ENCODE measurements around the gene MRPS10. TPM values are rescaled to one million over a fixed set of nuclear protein-coding genes. Genes with fewer than 3 reads are reported as not detected.
"Not testable (repeated sequence)": the region's sequence is repeated elsewhere in the genome, so short reads cannot be mapped to it uniquely, and the experiment has no call there.

Gene MRPS10
- total and polyA plus RNA-seq, 2 donors (not counting 3 experiments of a cell fraction or from before 2014, with no cell fraction given), result 23.2 to 37.7 TPM

- Histone ChIP-seq H3K9me3 (replicated peaks; ENCODE audit: control insufficient read depth, insufficient read depth, low read length) (no peaks in the 10 kb centered on the region), H3K79me2 (ENCODE audit: control insufficient read depth, insufficient read depth, low read length) (no peaks in the 10 kb centered on the region), H3K9ac (replicated peaks; ENCODE audit: extremely low read depth, insufficient read depth, low read length) (no peak overlapping the region), H3K27ac (ENCODE audit: insufficient read depth, low read depth, low read length) (no peak overlapping the region), H3K36me3 (ENCODE audit: control insufficient read depth in 2 of 2, extremely low read depth in 1 of 2, insufficient read depth in 2 of 2, low read length in 2 of 2) (no peaks in the 10 kb centered on the region), H2AFZ (ENCODE audit: low read depth, low read length) (no peak overlapping the region), H3K9me1 (replicated peaks; ENCODE audit: control insufficient read depth, extremely low read depth, insufficient read depth, low read length) (no peaks in the 10 kb centered on the region), H3K4me2 (ENCODE audit: insufficient read depth, low read length) (no peak overlapping the region), H3K27me3 (ENCODE audit: control insufficient read depth in 2 of 2, insufficient read depth in 2 of 2, low read length in 2 of 2) (no peaks in the 10 kb centered on the region), H4K20me1 (replicated peaks; ENCODE audit: control insufficient read depth, extremely low read depth, insufficient read depth, low read length) (no peaks in the 10 kb centered on the region), H3K4me1 (ENCODE audit: control insufficient read depth, extremely low read depth, insufficient read depth, low read length) (no peaks in the 10 kb centered on the region), H3K4me3 (replicated peaks in 1 of 3; ENCODE audit: insufficient read depth in 1 of 3, low read depth in 1 of 3, low read length in 3 of 3) (no peak overlapping the region)
- TF ChIP-seq, protein P1, sequence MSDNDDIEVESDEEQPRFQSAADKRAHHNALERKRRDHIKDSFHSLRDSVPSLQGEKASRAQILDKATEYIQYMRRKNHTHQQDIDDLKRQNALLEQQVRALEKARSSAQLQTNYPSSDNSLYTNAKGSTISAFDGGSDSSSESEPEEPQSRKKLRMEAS (IDR thresholded peaks at IDR 0.05; ENCODE audit: insufficient read depth, insufficient read length), result no peak
- no peak for TF ChIP-seq EZH2 (IDR thresholded peaks at IDR 0.05; ENCODE audit: borderline replicate concordance, low read depth, low read length, severe bottlenecking)
- TF ChIP-seq GATA2 (IDR thresholded peaks at IDR 0.05; ENCODE audit: insufficient read depth, insufficient read length, low read depth, low read length), result no peak
- TF ChIP-seq CTCF (IDR thresholded peaks at IDR 0.05; ENCODE audit: extremely low read depth in 1 of 2, insufficient read depth in 1 of 2, low read depth in 1 of 2, low read length in 2 of 2), result no peak
- no peak for TF ChIP-seq FOS (IDR thresholded peaks at IDR 0.05; ENCODE audit: borderline replicate concordance, insufficient read depth, low read length)
- TF ChIP-seq POLR2A (IDR thresholded peaks at IDR 0.05; ENCODE audit: low read depth, low read length), result no peak
- no peak for TF ChIP-seq MYC (IDR thresholded peaks at IDR 0.05; ENCODE audit: low read depth, low read length)
- no peak for TF ChIP-seq POLR2AphosphoS5 (IDR thresholded peaks at IDR 0.05; ENCODE audit: insufficient read depth, low read depth, low read length)
- TF ChIP-seq JUN (IDR thresholded peaks at IDR 0.05; ENCODE audit: borderline replicate concordance, insufficient read depth, insufficient read length, low read depth), result no peak
- FAIRE-seq (no peak), DNase-seq (ENCODE audit: low read depth, low spot score) (no peak)
- intact Hi-C loops (cut with micrococcal nuclease), result no loop called here
- dilution Hi-C loops (cut with MboI; ENCODE audit: extremely low pct_ligation_motif_present, low sequenced_read_pairs), result no loop called here
- CTCF ChIA-PET, result interaction anchor here (0.9 kb wide), 1 partner anchor 26 kb away, joined by 4 read pairs; no protein-coding TSS in a partner anchor
- POLR2A ChIA-PET, result no interaction called here
- BruUV-seq (replicated peaks), result no TSS peak
Observed at GRCh38 chr6:42171813-42172581, 45.7 kb downstream of the MRPS10 start.

- H3K9me1 ChIP-seq (replicated peaks; ENCODE audit: control insufficient read depth, extremely low read depth, insufficient read depth, low read length); POLR2A ChIA-PET; H3K4me1 ChIP-seq (ENCODE audit: control insufficient read depth, extremely low read depth, insufficient read depth, low read length); H3K9ac ChIP-seq (replicated peaks; ENCODE audit: extremely low read depth, insufficient read depth, low read length); H3K79me2 ChIP-seq (ENCODE audit: control insufficient read depth, insufficient read depth, low read length); BruUV-seq (replicated peaks); H2AFZ ChIP-seq (ENCODE audit: low read depth, low read length); dilution Hi-C loops (cut with MboI; ENCODE audit: extremely low pct_ligation_motif_present, low sequenced_read_pairs); FAIRE-seq; H3K36me3 ChIP-seq (ENCODE audit: control insufficient read depth in 2 of 2, extremely low read depth in 1 of 2, insufficient read depth in 2 of 2, low read length in 2 of 2); H3K9me3 ChIP-seq (replicated peaks; ENCODE audit: control insufficient read depth, insufficient read depth, low read length); H3K4me2 ChIP-seq (ENCODE audit: insufficient read depth, low read length); DNase-seq (ENCODE audit: low read depth, low spot score); H3K27me3 ChIP-seq (ENCODE audit: control insufficient read depth in 2 of 2, insufficient read depth in 2 of 2, low read length in 2 of 2); H3K4me3 ChIP-seq (replicated peaks in 1 of 3; ENCODE audit: insufficient read depth in 1 of 3, low read depth in 1 of 3, low read length in 3 of 3); H3K27ac ChIP-seq (ENCODE audit: insufficient read depth, low read depth, low read length); H4K20me1 ChIP-seq (replicated peaks; ENCODE audit: control insufficient read depth, extremely low read depth, insufficient read depth, low read length): not testable (repeated sequence)
- CTCF ChIA-PET, result interaction anchor here (0.7 to 4.3 kb wide), 5 partner anchors 18 to 103 kb away, joined by 3 to 33 read pairs (median 7); no protein-coding TSS in a partner anchor
- intact Hi-C loops (cut with micrococcal nuclease), result loop anchor here (5.0 kb wide), 1 partner anchor 43 kb away; no protein-coding TSS in a partner anchor
Observed at GRCh38 chr6:42169780-42170179, 47.9 kb downstream of the MRPS10 start.
